ENCODE measurements around the gene FIZ1. TPM values are rescaled to one million over a fixed set of nuclear protein-coding genes. Genes with fewer than 3 reads are reported as not detected.
A peak's percentile ranks its signal among the peaks of the same experiment; 100 is the strongest.

Gene FIZ1, protein sequence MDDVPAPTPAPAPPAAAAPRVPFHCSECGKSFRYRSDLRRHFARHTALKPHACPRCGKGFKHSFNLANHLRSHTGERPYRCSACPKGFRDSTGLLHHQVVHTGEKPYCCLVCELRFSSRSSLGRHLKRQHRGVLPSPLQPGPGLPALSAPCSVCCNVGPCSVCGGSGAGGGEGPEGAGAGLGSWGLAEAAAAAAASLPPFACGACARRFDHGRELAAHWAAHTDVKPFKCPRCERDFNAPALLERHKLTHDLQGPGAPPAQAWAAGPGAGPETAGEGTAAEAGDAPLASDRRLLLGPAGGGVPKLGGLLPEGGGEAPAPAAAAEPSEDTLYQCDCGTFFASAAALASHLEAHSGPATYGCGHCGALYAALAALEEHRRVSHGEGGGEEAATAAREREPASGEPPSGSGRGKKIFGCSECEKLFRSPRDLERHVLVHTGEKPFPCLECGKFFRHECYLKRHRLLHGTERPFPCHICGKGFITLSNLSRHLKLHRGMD
- total RNA-seq = 10 to 100 TPM; 15.3 to 16.9 TPM

DNA sequence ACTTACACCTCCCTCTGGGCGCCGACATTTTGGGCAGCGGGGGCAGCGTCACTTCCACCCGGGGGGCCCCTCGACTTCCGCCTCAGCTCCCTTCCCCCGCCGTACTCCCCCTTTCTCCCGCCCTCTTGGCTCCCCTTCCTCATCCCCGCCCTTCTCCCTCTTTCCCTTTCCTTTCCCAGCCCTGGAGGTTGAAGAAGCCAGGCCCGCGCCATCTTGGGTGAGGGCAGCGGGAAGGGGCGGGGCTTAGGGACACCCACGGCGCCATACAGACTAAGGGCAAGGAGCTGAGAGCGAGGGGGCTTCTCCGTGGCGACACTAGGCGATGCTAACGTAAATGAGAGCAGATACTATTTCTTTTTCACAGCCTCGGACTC is at the start of gene FIZ1:
FIZ1 (minus strand) TSS at position 50 of the 374 bp plus-strand sequence. CDS start 1,652 bp downstream, outside the sequence.
- peaks cover 38% of the 10 kb centered on the region for H3K4me1 Mint-ChIP-seq
- CTCF ChIA-PET = interaction anchor here (0.6 to 1.4 kb wide), 5 partner anchors 23 to 95 kb away, joined by 3 to 7 read pairs (median 3); partner anchors contain the start of gene U2AF2
- DNase-seq = peak; percentile 97
- peak within 1 kb of the TSS; percentile 96 for H3K27ac Mint-ChIP-seq
- no peaks in the 10 kb centered on the region for H3K27me3 Mint-ChIP-seq
- POLR2A ChIA-PET = interaction anchor here (0.8 to 1.4 kb wide), 3 partner anchors 10 to 192 kb away, joined by 3 to 6 read pairs (median 3); partner anchors contain the start of genes UBE2S and ZNF579
- peak within 1 kb of the TSS; percentile 87 for H3K4me3 Mint-ChIP-seq
- H3K9me3 Mint-ChIP-seq = peaks cover 7% of the 10 kb centered on the region
- H3K36me3 Mint-ChIP-seq (ENCODE audit: low read depth) = peaks cover 38% of the 10 kb centered on the region

GRCh38 chr19:55648585-55649267 is 49.4 kb upstream of the FIZ1 start:
- Mint-ChIP-seq H3K36me3 (ENCODE audit: low read depth) (peaks cover 18% of the 10 kb centered on the region), H3K9me3 (no peaks in the 10 kb centered on the region), H3K4me3 (peak overlapping the region; percentile 71), H3K27me3 (no peaks in the 10 kb centered on the region), H3K4me1 (peaks cover 46% of the 10 kb centered on the region), H3K27ac (peak overlapping the region; percentile 62)
- no peak for DNase-seq
- ChIA-PET POLR2A (no interaction called here), CTCF (interaction anchor here (0.7 to 2.1 kb wide), 2 partner anchors 9 to 23 kb away, joined by 4 to 6 read pairs; no protein-coding TSS in a partner anchor)

GRCh38 chr19:55647732-55648584 is 48.6 kb upstream of the FIZ1 start, which contains the start of gene CCDC106:
TSS of gene CCDC106 (plus strand) at chr19:55648212. CDS start at chr19:55649047, 835 bp downstream.
- no peaks in the 10 kb centered on the region for H3K27me3 Mint-ChIP-seq
- CTCF ChIA-PET = interaction anchor here (0.6 to 2.1 kb wide), 9 partner anchors 8 to 786 kb away, joined by 3 to 12 read pairs (median 4); no protein-coding TSS in a partner anchor
- H3K9me3 Mint-ChIP-seq = no peaks in the 10 kb centered on the region
- DNase-seq = peak; percentile 42
- peaks cover 51% of the 10 kb centered on the region for H3K4me1 Mint-ChIP-seq
- H3K36me3 Mint-ChIP-seq (ENCODE audit: low read depth) = peaks cover 23% of the 10 kb centered on the region
- POLR2A ChIA-PET = interaction anchor here (0.6 kb wide), 1 partner anchor 490 kb away, joined by 3 read pairs; no protein-coding TSS in a partner anchor
- peak within 1 kb of the TSS; percentile 75 for H3K4me3 Mint-ChIP-seq
- H3K27ac Mint-ChIP-seq = peak within 1 kb of the TSS; percentile 77

- H3K9me3 Mint-ChIP-seq = no peaks in the 10 kb centered on the region
- peaks cover 23% of the 10 kb centered on the region for H3K36me3 Mint-ChIP-seq (ENCODE audit: low read depth)
- DNase-seq = no peak
- H3K27ac Mint-ChIP-seq = peak overlapping the region; percentile 54
- ChIA-PET POLR2A (interaction anchor here (0.6 kb wide), 1 partner anchor 489 kb away, joined by 3 read pairs; no protein-coding TSS in a partner anchor), CTCF (interaction anchor here (0.6 to 1.7 kb wide), 8 partner anchors 9 to 785 kb away, joined by 3 to 12 read pairs (median 4); no protein-coding TSS in a partner anchor)
- peaks cover 53% of the 10 kb centered on the region for H3K4me1 Mint-ChIP-seq
- peak overlapping the region; percentile 75 for H3K4me3 Mint-ChIP-seq
- no peaks in the 10 kb centered on the region for H3K27me3 Mint-ChIP-seq
These were observed 47.8 kb upstream of the FIZ1 start for GRCh38 chr19:55646889-55647731.

DNA sequence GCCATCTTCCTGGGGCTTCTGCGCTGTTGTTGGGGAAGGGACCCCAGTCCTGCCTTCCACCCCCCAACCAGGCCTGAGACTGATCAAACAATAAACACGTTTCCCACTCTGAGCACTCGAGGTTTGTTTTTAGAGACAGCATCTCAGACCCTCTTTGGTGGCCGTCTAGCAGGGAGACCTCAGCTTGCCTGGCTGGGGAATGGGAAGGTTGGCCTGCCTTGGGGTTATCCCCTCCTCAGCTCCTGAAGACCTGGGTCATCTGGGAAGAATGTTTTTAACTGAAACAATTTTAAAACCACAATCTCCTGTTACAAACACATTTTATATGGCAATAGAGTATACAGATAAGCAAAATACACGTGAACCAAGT is 46.2 kb upstream of the FIZ1 start:
- Mint-ChIP-seq H3K27me3 (no peaks in the 10 kb centered on the region), H3K9me3 (no peaks in the 10 kb centered on the region), H3K36me3 (ENCODE audit: low read depth) (peaks cover 27% of the 10 kb centered on the region), H3K27ac (peak overlapping the region; percentile 57), H3K4me1 (peaks cover 53% of the 10 kb centered on the region), H3K4me3 (peak overlapping the region; percentile 47)
- POLR2A ChIA-PET = no interaction called here
- CTCF ChIA-PET = interaction anchor here (2.2 kb wide), 1 partner anchor 9 kb away, joined by 11 read pairs; the partner anchor contains the start of gene U2AF2
- DNase-seq = no peak

- no peaks in the 10 kb centered on the region for H3K9me3 Mint-ChIP-seq
- peak overlapping the region; percentile 57 for H3K27ac Mint-ChIP-seq
- ChIA-PET POLR2A (no interaction called here), CTCF (interaction anchor here (1.1 to 2.2 kb wide), 2 partner anchors 8 to 9 kb away, joined by 3 to 11 read pairs; partner anchors contain the start of gene U2AF2)
- peaks cover 53% of the 10 kb centered on the region for H3K4me1 Mint-ChIP-seq
- no peaks in the 10 kb centered on the region for H3K27me3 Mint-ChIP-seq
- no peak for DNase-seq
- peaks cover 25% of the 10 kb centered on the region for H3K36me3 Mint-ChIP-seq (ENCODE audit: low read depth)
- H3K4me3 Mint-ChIP-seq = peak overlapping the region; percentile 93
These were observed 45.7 kb upstream of the FIZ1 start for GRCh38 chr19:55644842-55645511.

GRCh38 chr19:55644191-55644833 is 45.0 kb upstream of the FIZ1 start:
- ChIA-PET CTCF (interaction anchor here (1.1 to 2.2 kb wide), 2 partner anchors 9 to 10 kb away, joined by 3 to 11 read pairs; partner anchors contain the start of gene U2AF2), POLR2A (no interaction called here)
- peaks cover 25% of the 10 kb centered on the region for H3K36me3 Mint-ChIP-seq (ENCODE audit: low read depth)
- peaks cover 52% of the 10 kb centered on the region for H3K4me1 Mint-ChIP-seq
- no peaks in the 10 kb centered on the region for H3K27me3 Mint-ChIP-seq
- no peaks in the 10 kb centered on the region for H3K9me3 Mint-ChIP-seq
- peak overlapping the region; percentile 98 for H3K27ac Mint-ChIP-seq
- H3K4me3 Mint-ChIP-seq = peak overlapping the region; percentile 93
- DNase-seq = no peak

- POLR2A ChIA-PET = no interaction called here
- Mint-ChIP-seq H3K27me3 (no peaks in the 10 kb centered on the region), H3K4me1 (peaks cover 56% of the 10 kb centered on the region), H3K9me3 (peaks cover 3% of the 10 kb centered on the region), H3K4me3 (peak overlapping the region; percentile 93), H3K27ac (peak overlapping the region; percentile 98), H3K36me3 (ENCODE audit: low read depth) (peaks cover 28% of the 10 kb centered on the region)
- CTCF ChIA-PET = interaction anchor here (2.1 kb wide), 1 partner anchor 11 kb away, joined by 17 read pairs; the partner anchor contains the start of gene U2AF2
- no peak for DNase-seq
These were observed 44.5 kb upstream of the FIZ1 start for GRCh38 chr19:55643887-55644176.

GRCh38 chr19:55643003-55643886 is 43.9 kb upstream of the FIZ1 start, which contains the start of gene ZNF581:
TSS of gene ZNF581 (plus strand) at chr19:55643649. CDS start at chr19:55644572, 923 bp downstream.
- DNase-seq = peak; percentile 78
- Mint-ChIP-seq H3K36me3 (ENCODE audit: low read depth) (peaks cover 32% of the 10 kb centered on the region), H3K27me3 (no peaks in the 10 kb centered on the region), H3K9me3 (peaks cover 3% of the 10 kb centered on the region), H3K27ac (peak within 1 kb of the TSS; percentile 98), H3K4me1 (peaks cover 55% of the 10 kb centered on the region), H3K4me3 (peak within 1 kb of the TSS; percentile 93)
- CTCF ChIA-PET = interaction anchor here (0.8 to 2.1 kb wide), 6 partner anchors 8 to 139 kb away, joined by 3 to 17 read pairs (median 9); partner anchors contain the start of genes U2AF2 and ZNF784
- POLR2A ChIA-PET = no interaction called here
